TTC549 (cell line): ENCODE measurements around the gene TPD52L1.

Experiments
- FAIRE-seq: peaks from 2 replicates; lab custom pipeline; 2012; peaks lifted over from hg19 to GRCh38; lab: Jason Lieb, UNC

TPD52L1 gene

DNA sequence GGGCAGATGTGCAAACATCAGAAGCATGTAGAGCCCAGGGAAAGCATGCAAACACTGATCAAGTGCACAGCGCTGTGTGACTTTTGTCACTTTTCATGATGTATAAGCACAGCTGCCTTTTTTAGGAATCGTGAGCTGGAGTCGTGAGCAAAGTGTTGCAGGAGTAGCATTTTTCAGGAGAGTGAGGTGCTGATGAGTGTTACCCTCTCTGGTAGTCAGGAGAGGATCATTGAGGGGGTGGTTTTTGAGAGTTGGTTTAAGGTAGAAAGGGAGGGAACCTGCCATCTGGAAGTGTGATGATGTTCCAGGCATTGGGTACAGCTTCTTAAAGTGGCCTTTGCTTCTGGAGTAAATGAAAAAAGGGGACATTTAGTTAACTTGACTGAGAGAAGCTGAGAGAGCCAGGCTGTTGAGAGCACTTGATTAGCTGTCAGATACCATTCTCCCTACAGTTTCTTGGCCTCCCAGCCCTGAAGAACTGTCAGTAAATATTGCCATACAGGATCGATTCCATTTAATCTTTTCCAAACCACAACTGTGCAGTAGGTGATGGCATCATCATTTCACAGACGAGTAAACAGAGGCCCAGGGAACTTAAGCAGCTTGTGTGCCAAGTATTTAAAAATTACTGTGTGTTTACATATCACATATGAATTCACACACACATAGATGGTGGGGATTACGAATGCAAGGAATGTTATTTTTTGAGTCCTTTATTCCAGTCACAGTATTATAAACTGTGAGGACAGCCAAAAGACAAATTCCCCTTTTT lies 28.9 kb downstream of the TPD52L1 start:
- no peak for FAIRE-seq

DNA sequence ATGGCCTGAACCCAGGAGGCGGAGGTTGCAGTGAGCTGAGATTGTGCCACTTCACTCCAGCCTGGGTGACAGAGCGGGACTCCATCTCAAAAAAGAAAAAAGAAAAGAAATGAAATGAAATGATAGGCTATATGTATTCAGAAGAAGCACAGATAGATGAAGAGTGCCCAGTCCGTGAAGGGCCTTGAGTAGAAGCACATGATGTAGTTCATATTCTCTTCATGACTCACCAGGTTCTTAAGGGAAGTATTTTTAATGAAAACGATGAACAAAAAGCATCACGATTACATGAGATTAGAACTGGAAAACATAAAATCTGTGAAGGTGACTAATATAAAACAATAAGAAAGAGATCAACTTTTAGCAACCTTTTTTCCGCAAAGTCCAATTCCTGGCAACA lies 29.8 kb downstream of the TPD52L1 start:
- FAIRE-seq = no peak

DNA sequence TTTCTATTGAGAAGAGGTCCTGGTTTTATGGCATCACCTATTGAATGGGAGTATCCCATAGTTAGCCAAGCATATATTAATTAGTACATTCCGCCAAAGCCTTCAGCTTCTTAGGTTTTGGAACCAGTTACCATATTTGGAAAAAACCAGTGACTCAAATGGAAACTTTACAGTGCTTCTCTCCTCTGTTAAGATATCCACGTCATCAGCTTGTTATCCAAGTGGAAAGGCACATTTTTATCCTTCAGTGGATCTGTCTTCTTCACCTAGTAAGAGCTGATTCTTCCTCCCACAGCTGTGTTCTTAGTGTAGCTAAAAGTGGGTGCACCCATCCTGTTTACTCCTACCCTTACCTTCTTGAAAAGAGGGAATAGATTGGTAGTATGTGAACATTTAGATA lies 34.5 kb downstream of the TPD52L1 start:
- no peak for FAIRE-seq

- no peak for FAIRE-seq
Measured at GRCh38 chr6:125188594-125189203, 35.1 kb downstream of the TPD52L1 start.

- FAIRE-seq = no peak
Measured at GRCh38 chr6:125189494-125189893, 35.9 kb downstream of the TPD52L1 start.

DNA sequence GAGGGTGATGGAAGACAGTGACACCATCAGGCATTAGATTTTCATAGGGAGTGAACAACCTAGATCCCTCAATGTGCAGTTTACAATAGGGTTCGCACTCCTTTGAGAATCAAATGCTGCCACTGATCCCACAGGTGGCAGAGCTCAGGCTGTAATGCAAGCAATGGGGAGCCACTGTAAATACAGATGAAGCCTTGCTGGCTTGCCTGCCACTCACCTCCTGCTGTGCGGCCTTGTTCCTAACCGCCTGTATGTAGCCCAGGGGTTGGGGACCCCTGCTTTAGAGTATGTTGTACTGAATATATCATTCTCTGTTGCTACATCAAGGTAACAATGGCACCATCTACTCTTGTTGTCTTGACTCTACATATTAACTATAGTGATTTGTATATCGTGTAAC lies 37.1 kb downstream of the TPD52L1 start:
- FAIRE-seq = no peak

- FAIRE-seq = no peak
Measured at GRCh38 chr6:125191916-125192609, 38.5 kb downstream of the TPD52L1 start.

GRCh38 chr6:125192610-125192930 lies 39.0 kb downstream of the TPD52L1 start:
- FAIRE-seq = no peak

GRCh38 chr6:125193208-125193607 lies 39.6 kb downstream of the TPD52L1 start:
- no peak for FAIRE-seq

DNA sequence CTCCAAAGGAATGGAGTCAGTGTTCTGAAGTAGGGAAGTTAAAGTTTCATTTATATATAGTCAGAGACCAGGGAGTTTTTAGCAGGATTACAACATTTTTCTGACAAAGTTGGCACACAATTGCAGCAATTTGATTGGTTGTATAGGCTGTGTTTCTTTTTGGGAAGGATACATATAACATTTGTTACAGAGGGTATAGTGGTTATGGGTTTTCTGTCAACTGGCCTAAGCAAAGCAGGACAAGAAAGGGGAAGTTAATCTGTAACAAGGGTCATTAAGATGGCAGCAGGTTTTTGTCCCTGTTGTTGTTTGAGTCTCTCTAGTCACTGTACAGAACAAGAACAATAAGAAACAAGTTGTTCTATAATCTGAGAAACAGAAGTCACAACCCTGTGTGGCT lies 41.4 kb downstream of the TPD52L1 start:
- FAIRE-seq = no peak

GRCh38 chr6:125195526-125195925 lies 42.0 kb downstream of the TPD52L1 start:
- FAIRE-seq = no peak

DNA sequence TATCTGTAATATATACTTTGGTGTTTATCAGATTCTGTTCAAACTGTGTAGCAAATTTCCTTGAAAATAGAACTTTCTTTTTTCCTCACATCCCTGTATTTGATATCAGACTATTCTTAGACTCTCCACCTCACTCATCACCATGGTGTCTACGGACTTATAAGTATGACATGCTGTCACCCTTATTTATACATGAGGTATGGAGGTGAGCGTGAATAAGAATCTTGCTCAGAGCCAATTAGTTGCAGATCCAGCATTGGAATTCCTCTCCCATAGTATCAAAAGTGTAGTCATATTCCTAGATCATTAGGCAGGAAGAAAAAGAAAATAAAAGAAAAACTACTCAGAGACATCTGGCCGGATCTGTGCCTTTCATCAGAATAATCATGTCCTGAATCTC lies 43.0 kb downstream of the TPD52L1 start:
- no peak for FAIRE-seq

DNA sequence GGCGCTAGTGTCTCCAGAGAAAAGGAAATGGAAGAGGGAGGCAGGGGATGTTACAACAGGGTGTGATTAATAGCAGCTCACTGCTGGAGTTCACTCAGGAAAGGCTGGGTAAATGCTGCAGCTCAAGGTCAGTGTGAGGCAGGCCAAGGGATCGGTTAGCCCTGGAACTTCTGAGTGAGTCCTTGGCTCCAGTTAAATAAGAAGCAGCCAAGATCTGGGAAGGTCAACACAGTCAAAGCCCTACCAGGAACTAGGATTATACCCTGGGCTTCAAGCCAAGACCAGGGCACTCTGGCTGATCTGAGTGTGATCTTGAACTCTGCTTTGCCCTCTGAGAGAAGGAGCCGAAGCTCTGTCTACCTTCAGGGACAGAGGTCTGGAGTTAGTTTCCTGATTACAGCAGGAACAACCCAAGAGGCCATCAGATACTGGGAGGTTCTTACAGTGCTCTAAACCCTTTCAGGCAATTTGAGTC lies 44.3 kb downstream of the TPD52L1 start:
- no peak for FAIRE-seq

GRCh38 chr6:125198398-125198937 lies 44.9 kb downstream of the TPD52L1 start:
- FAIRE-seq = no peak

DNA sequence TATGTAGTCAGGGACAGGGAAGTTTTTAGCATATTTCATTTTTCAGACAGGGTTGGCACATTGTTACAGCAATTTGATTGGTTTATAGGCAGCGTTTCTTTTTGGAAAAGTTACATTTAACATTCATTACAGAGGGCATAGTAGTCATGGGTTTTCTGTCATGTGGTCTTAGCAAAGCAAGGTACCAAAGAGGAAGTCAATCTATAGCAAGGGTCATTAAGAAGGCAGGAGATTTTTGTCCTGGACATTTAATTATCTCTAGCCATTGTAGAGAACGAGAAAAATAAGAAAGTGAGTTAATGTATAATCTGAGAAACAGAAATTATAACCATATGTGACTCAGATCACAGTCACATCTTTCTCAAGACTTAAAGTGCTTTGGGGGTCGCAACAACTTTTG lies 47.4 kb downstream of the TPD52L1 start:
- no peak for FAIRE-seq

- FAIRE-seq = no peak
Measured at GRCh38 chr6:125201961-125202729, 48.6 kb downstream of the TPD52L1 start.

GRCh38 chr6:125203395-125203794 lies 49.8 kb downstream of the TPD52L1 start:
- no peak for FAIRE-seq

DNA sequence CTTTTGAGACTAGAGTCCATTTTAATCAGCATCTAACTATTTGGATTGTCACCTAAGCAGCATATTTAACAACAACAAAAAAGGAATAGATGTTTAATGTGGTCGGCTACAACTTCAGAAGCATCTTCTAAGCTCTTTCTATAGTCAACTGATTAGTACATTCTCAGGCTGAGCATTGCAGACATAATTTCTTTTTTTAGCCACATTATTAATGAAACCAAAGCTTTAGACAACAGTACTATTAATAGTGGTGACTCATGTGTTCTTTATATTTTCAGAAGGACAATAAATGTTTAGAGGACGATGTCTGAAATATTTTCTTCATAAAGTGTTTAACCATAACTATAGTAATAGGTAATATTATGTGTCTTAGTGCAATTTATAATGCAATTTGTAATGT lies 52.4 kb downstream of the TPD52L1 start:
- FAIRE-seq = no peak

- no peak for FAIRE-seq
Measured at GRCh38 chr6:125206389-125206788, 52.8 kb downstream of the TPD52L1 start.

DNA sequence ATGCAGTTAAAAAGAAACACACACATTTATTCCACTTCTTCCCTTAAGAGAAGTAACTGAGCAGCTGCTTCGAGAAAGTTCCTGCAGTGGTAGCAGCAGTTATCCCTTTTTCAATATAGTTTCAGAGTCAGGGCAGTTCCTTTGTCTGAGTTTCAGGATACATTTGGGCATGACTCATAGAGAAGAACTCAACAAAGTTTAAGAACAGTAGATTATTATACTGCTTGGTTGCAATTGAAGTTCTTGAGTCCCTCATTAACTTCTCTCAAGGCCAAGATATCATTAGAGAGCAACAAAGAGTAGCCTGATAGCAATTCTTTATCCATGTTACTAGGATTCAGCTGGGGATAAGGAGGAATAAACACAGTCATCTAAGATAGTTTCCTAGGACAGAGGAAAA lies 54.4 kb downstream of the TPD52L1 start:
- no peak for FAIRE-seq

- FAIRE-seq = no peak
Measured at GRCh38 chr6:125208625-125209249, 55.2 kb downstream of the TPD52L1 start.

DNA sequence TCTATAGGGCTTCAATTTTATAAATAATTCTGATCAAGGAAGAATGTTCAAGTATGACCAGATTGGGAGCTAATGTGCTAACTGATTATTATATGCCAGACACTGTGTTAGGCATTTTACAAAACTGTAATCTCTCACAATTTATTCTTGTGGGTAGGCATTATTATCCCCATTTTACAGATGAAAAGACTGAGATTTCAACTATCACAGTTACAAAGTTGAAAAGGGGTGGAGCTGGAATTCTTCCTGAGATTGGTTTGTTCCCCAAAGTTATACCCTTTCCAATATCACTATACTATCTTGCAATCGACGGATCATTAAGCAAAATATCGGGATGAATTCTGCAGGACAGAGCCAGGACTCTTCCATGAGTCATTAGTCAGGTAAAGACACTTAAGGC lies 57.1 kb downstream of the TPD52L1 start:
- FAIRE-seq = no peak
